ENCODE data around the gene NFATC2.
"Not testable (repeated sequence)": the region's sequence is repeated elsewhere in the genome, so short reads cannot be mapped to it uniquely, and the experiment has no call there.

The NFATC2 gene

DNA sequence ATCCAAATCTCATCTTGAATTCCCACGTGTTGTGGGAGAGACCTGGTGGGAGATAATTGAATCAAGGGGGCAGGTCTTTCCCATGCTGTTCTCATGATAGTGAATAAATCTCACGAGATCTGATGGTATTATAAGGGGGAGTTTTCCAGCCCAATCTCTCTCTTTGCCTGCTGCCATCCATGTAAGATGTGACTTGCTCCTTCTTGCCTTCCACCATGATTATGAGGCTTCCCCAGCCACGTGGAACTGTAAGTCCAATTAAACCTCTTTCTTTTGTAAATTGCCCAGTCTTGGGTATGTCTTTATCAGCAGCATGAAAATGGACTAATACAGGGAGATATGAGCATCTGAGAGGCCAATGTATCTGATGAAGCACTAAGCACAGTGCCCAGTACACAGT lies 26.0 kb upstream of the NFATC2 start:
- DNase-seq (ENCODE audit: low spot score) = not testable (repeated sequence)

- DNase-seq (ENCODE audit: low spot score) = no peak
Measured at GRCh38 chr20:51567622-51568021, 25.1 kb upstream of the NFATC2 start.

DNA sequence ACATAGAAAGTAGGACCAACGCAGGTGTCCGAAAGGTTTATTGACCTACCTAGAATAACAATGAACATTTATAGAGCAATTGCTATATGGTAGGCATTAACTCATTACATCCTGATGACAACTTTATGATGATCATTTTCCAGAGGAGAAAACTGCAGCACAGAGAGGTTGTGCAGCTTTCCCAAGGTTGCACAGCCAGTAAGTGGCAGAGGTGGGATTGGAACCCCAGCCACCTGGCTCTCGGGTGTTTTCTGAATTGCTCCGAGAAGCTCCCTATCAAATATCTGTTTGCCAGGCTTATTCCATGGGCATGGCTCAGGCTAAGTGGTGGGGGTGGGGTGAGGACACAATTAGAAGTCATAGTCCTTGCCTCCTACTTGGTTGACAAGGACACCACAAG lies 24.1 kb upstream of the NFATC2 start:
- no peak for DNase-seq (ENCODE audit: low spot score)

DNA sequence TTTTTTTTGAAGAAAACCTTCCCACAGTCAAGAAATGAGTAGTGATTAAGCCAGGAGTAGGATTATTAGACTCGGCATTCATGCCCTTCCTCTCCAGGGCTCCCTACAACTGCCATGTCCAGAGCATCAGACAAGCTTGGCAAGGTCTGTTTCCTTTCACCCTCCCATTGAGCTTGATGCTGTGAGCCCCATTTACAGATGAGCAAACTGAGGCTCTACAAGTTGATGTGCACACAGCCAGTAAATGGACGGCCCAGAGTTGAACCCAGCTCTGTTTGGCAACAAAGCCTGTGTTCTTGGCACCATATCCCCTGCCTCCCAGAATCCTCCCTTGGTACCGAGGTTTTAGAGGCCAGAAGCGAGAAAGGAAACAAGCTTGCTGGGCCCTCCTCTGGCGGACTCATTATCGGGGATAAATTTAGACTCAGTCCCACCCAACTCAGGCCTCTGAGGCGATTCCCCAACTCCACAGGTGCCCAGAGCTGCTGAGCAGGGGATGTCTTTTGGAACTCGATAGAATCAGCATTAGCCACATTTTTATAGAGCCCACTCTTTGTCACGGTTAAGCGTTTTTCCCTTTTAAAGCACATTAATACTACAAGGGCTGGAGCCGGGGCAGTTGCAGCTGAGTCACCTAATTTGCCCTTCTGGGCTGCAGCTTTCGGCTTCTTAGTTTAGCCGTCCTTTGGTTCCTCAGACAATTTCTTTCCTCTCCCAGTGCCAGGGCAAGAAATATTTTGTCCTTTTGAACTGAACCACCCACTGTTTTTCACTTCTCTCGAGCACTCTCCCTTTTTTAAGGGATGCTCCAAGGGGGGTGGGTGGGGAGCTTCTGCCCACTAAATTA lies 23.0 kb upstream of the NFATC2 start:
- no peak for DNase-seq (ENCODE audit: low spot score)

GRCh38 chr20:51563486-51564332 lies 21.2 kb upstream of the NFATC2 start:
- peak; percentile 51 for DNase-seq (ENCODE audit: low spot score)

GRCh38 chr20:51563174-51563485 lies 20.6 kb upstream of the NFATC2 start:
- DNase-seq (ENCODE audit: low spot score) = no peak

GRCh38 chr20:51562332-51563173 lies 20.0 kb upstream of the NFATC2 start:
- no peak for DNase-seq (ENCODE audit: low spot score)

GRCh38 chr20:51562027-51562331 lies 19.5 kb upstream of the NFATC2 start:
- no peak for DNase-seq (ENCODE audit: low spot score)

- no peak for DNase-seq (ENCODE audit: low spot score)
Measured at GRCh38 chr20:51560550-51561307, 18.2 kb upstream of the NFATC2 start.

DNA sequence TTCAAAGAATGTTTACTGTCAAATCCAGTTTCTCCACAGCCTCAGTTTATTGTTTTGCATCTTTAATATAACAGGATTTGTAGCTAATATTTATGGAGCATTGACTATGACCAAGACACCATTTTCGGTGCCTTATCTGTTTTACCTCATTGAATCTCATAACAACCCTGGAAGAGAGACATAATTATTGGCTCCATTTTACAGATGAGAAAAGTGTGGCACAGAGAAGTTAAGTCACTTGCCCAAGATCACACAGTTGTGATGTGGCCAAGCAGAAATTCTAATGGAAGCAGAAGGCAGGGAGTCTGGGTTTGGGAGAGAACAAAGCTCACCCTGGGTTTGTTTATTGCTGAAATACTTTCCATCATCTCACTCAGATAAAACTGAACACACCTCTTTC lies 17.5 kb upstream of the NFATC2 start:
- no peak for DNase-seq (ENCODE audit: low spot score)

- DNase-seq (ENCODE audit: low spot score) = no peak
Measured at GRCh38 chr20:51554538-51555165, 12.1 kb upstream of the NFATC2 start.

- no peak for DNase-seq (ENCODE audit: low spot score)
Measured at GRCh38 chr20:51553897-51554486, 11.5 kb upstream of the NFATC2 start.

GRCh38 chr20:51551186-51551585 lies 8.7 kb upstream of the NFATC2 start:
- DNase-seq (ENCODE audit: low spot score) = no peak

GRCh38 chr20:51549474-51549873 lies 7.0 kb upstream of the NFATC2 start:
- DNase-seq (ENCODE audit: low spot score) = no peak

DNA sequence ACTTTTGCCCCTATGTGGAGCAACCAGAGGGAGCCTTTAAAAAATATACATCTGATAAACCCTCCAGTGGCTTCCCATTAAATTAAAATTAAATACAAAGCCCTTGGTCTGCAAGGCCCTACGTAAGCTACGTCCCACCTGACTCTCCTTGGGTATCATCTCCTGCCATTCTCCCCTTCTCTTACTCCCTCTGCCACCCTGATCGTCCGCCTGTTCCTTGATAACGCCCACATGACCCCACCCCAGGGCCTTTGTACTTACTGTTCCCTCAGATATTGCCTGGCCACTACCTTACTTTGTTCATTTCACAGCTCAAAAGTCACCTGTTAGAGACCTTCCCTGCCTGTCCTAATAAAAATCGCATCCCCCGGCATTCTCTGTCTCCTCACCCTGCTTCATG lies 5.4 kb upstream of the NFATC2 start:
- no peak for DNase-seq (ENCODE audit: low spot score)

DNA sequence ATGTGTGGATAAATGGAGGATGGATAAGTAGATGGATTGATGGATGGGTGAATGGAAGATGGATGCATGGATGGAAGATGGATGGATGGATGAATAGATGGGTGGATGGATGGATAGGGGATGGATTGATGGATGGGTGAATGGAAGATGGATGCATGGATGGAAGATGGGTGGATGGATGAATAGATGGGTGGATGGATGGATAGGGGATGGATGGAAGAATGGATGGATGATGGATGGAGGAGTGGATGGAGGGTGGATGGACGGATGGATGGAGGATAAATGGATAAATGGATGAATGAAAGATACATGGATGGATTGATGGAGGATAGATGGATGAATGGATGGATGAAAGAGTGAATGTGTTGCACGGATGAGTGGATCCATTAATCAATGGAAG lies 3.0 kb upstream of the NFATC2 start:
- no peak for DNase-seq (ENCODE audit: low spot score)

DNA sequence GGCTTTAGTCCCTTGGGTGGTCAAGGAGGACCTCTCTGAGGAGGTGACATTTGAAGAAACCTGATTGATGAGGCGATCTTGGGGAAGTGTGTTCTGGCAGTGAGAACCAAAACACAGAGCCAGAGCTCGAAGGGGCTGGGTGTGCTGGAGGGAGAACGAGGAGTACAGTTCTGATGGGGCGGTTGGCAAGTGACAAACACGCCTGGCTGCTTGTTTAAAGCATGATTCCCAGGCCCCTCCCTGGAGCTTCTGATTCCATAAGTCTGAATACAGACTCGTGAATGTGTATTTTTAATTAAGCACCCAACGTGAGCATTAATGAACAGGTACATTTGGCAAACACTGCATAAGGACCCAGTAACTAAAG lies 886 bp upstream of the NFATC2 start:
- no peak for DNase-seq (ENCODE audit: low spot score)

- DNase-seq (ENCODE audit: low spot score) = peak; percentile 49
Measured at GRCh38 chr20:51542033-51542570, 417 bp downstream of the NFATC2 start.

DNA sequence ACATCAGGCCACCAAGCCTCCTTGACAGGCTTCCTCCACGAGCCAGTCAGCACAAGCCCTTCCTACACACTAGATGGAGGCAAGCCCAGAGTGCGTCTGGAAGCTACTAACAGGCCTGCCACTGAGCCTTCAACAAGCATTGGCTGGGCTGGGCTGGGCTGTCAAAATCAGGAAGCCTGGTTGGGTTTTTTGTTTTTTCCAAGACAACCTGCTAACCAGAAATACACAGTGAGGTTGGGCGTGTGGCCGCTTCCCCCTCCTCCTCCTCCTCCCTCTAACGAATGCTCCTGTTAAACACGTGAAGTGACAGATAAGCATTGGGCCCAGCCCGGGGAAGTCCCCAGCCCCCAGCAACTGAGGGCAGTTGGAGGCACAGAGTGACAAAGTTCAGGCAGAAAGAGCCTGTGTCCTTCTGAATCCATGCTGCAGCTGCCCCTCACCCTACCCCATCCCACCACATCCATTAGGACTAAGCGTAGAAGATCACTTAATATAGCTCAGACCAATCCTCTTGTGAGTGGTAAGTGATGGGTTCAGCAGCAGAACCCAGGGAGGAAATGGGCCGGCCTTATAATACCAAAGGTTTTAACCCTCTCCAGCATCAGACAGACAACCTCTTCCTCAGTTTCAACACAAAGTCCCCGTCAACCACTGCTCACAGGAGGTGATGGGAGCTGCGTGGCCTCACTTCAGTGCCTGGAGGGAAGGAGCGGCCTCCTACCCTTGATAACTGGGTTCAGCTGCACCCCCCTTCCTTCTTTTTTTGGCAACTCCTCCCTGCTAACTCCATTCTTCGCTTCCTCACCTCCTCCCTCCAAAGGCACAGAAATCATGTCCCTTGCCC lies 1.1 kb downstream of the NFATC2 start:
- DNase-seq (ENCODE audit: low spot score) = peak; percentile 77

GRCh38 chr20:51540580-51540979 lies 1.9 kb downstream of the NFATC2 start:
- no peak for DNase-seq (ENCODE audit: low spot score)
